AG20443 (cell line): ENCODE measurements around the gene LRRC41.
"Not testable (repeated sequence)": the region's sequence is repeated elsewhere in the genome, so short reads cannot be mapped to it uniquely, and the experiment has no call there.

Source experiments
- DNase-seq: peaks from one replicate; pipeline ENCODE4 v3.0.0; 2012; ENCODE audit warnings: low spot score, mixed read lengths

Gene LRRC41, protein sequence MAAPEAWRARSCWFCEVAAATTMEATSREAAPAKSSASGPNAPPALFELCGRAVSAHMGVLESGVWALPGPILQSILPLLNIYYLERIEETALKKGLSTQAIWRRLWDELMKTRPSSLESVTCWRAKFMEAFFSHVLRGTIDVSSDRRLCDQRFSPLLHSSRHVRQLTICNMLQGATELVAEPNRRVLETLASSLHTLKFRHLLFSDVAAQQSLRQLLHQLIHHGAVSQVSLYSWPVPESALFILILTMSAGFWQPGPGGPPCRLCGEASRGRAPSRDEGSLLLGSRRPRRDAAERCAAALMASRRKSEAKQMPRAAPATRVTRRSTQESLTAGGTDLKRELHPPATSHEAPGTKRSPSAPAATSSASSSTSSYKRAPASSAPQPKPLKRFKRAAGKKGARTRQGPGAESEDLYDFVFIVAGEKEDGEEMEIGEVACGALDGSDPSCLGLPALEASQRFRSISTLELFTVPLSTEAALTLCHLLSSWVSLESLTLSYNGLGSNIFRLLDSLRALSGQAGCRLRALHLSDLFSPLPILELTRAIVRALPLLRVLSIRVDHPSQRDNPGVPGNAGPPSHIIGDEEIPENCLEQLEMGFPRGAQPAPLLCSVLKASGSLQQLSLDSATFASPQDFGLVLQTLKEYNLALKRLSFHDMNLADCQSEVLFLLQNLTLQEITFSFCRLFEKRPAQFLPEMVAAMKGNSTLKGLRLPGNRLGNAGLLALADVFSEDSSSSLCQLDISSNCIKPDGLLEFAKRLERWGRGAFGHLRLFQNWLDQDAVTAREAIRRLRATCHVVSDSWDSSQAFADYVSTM

GRCh38 chr1:46303038-46303871 lies at the start of gene LRRC41, which contains the start of gene UQCRH:
Gene LRRC41 (minus strand): TSS chr1:46303616. CDS start chr1:46303322, 294 bp downstream.
Gene UQCRH (plus strand): TSS chr1:46303698. CDS start chr1:46303767, 69 bp downstream.
- peak; percentile 95 for DNase-seq

- no peak for DNase-seq
These were observed 48.9 kb upstream of the LRRC41 start for GRCh38 chr1:46352363-46352762.

DNA sequence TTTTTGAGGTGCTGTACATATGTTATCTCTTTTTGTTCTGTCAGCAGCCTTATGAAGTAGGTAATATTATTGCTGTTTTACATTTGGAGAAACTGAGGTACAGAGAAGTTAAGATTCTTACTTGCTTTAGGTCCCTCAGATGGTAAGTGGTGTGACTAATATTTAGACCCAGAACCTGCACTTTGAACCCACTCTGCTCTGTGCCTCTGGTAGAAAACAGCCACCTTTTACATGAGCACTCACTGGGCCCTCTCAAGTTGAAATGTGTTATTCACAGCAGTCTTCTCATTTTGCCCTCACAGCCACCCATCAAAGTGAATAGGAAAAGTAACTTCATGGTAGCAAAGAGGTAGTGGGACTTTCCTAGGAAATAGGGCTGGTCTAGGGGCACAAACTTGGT lies 41.9 kb upstream of the LRRC41 start:
- no peak for DNase-seq

- DNase-seq = no peak
These were observed 41.1 kb upstream of the LRRC41 start for GRCh38 chr1:46344481-46344880.

GRCh38 chr1:46343705-46344104 lies 40.3 kb upstream of the LRRC41 start:
- no peak for DNase-seq

GRCh38 chr1:46343351-46343695 lies 39.9 kb upstream of the LRRC41 start:
- no peak for DNase-seq

DNA sequence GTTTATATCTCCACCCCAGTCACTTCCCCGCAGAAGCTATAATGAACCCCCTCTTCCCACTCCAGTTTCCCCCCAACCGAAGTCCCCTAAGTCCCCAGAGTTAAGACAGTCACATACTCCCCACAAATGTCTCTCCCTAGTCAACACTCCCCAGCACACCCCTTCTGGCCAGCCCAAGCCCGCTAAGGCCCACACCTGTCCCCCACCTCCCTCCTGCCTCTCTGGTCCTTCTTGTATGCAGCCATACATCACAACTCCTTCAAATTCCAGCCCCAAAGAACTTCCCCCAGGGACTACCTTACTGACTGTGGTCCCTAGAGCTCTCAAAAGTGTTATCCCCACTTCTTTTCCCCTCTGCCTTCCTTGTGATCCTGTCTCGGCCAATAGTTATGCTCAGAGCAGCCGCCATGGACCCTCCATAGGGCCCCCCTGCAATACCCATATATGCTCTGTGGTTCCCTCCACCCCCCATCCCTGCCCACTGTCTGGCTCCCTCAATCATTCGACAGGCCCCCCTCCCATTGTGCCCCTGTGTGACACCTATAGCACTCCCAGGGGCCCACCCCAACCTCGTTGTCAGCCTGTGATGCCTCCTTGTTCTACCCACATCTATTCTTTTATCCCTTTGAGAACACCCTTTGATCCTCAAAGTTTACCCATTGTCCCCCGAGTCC lies 39.4 kb upstream of the LRRC41 start:
- DNase-seq = no peak

DNA sequence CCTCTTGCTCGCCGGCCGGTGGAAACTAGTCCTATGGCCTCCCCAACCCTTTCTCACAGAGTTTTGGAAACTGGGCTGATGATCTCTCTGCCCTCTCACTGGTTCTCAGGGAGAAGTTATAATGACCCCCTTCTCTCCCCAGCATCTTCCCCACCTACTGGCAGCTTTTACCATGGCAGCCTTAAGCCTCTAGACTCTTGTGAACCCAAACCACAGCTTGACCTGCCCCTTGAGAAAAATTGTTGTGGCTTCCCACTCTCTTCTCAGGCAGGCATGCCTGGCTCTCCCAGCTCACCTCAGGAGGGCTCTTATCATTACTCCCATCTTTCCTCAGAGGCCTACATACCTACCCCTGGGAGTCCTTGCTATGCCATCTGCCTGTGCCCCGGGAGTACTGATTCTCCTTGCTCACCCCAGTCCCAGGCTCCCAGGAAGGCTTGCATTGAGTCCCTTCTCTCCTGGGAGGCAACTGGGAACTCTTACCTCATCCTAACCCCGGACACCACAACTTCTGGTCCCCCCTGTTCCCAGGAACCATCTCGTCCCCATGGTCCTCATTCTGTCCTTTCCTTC lies 38.8 kb upstream of the LRRC41 start:
- peak; percentile 40 for DNase-seq

DNA sequence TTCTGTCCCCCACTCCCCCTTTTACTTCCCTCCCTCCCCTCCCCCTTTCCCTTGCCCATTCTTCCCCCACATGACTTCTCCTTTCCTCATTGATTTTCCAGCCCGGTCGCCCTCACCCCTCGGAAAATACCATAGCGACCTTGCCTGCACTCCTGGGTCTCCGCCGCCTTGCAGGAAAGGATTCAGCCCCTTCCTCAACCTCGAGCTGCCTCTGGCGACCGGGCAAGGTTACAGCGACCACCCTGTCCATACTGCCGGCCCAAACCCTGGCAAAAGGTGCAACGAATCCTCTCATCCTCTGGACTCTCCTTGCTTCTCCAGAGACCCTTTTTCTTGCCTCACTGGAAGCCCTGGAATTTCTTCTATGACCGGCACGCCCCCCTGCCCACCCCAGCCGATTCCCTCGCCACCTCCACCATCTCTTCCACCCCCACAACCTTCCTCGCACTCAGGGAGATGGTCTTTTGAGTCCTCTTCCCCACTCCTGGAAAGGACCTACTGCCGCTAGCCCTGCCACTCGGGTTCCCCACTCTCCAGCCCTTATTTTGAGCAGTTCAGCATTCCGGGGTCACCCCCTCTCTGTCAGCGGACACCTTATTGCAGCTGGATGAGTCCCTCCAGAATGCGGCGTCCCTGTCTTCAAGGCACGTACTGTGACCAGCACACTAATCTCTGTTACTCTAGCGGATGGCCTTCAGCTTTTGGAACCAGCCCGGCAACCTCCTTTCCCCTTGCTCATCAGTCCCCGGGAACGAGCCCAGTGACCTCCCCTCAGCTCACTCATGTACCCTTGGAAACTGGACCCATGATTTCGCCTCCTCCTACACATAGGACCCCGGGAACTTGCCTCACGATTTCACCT lies 38.0 kb upstream of the LRRC41 start:
- no peak for DNase-seq

- peak; percentile 94 for DNase-seq
These were observed 37.2 kb upstream of the LRRC41 start, which contains the start of gene NSUN4 for GRCh38 chr1:46340404-46341221. Gene NSUN4 (plus strand): TSS chr1:46340807. CDS start chr1:46340827, 20 bp downstream.

DNA sequence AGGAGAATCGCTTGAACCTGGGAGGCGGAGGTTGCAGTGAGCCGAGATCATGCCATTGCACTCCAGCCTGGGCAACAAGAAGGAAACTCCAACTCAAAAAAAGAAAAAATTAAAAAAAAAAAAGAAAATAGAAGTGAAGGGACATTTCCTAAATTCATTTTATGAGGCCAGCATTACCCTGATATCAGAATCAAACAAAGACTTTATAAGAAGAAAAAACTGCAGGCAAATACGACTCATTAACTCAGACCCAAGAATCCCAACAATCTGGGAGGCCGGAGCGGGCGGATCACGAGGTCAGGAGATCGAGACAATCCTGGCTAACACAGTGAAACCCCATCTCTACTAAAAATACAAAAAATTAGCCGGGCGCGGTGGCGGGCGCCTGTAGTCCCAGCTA lies 34.0 kb upstream of the LRRC41 start:
- DNase-seq = not testable (repeated sequence)

DNA sequence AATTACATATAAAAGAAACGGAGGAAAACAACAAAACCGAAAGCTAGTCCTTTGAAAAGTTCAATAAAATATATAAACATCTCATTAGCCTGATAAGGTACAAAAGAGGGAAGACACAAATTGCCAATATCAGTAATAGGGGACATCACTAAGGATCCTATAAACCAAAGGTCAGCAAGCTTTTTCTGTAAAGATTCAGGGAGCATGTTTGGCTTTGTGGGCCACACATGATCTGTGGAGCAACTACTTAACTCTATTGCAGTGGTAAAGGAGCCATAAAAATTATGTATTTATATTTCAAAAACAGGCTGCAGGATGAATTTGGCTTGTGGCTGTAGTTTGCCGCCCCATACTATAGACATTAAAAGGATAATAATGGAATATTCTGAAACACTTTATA lies 31.7 kb upstream of the LRRC41 start:
- DNase-seq = no peak

DNA sequence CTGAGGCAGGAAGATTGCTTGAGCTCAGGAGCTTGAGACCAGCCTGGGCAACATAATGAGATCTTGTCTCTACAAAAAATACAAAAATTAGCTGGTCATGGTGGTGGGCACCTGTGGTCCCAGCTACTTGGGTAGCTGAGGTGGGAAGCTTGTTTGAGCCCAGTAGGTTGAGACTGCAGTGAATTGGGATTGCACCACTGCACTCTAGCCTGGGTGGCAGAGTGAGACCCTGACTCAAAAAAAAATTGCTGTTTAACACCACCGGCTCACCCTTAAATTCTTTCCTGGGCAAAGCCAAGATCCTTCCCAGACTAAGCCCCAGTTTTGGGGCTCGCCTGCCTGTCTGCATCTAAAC lies 30.6 kb upstream of the LRRC41 start:
- no peak for DNase-seq

GRCh38 chr1:46333300-46334029 lies 30.0 kb upstream of the LRRC41 start:
- peak; percentile 31 for DNase-seq

- not testable (repeated sequence) for DNase-seq
These were observed 28.5 kb upstream of the LRRC41 start for GRCh38 chr1:46331786-46332540.

DNA sequence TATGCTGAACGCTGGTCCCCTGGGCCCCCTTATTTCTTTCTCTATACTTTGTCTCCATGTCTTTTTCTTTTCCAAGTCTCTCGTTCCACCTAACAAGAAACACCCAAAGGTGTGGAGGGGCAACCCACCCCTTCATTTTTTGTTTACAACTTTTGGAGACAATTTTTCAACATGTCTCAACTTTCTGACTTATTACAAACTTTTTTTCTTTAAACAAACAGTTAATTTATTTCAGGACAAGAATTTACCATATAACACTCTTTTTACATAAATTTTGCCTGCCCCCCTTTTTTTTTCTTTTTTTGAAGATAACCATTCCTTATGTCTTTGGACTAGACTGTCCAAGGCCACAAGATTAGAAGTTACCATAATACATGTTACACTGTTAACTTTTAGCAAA lies 27.0 kb upstream of the LRRC41 start:
- DNase-seq = not testable (repeated sequence)

DNA sequence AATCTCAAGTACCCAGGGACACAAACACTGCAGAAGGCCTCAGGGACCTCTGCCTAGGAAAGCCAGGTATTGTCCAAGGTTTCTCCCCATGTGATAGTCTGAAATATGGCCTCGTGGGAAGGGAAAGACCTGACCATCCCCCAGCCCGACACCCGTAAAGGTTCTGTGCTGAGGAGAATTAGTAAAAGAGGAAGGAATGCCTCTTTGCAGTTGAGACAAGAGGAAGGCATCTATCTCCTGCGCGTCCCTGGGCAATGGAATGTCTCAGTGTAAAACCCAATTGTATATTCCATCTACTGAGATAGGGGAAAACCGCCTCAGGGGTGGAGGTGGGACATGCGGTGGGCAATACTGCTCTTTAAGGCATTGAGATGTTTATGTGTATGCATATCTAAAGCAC lies 26.4 kb upstream of the LRRC41 start:
- not testable (repeated sequence) for DNase-seq

GRCh38 chr1:46328182-46328581 lies 24.8 kb upstream of the LRRC41 start:
- not testable (repeated sequence) for DNase-seq
